Right ventricle myocardium superior (tissue), 1 donor: ENCODE measurements around the gene WAS. TPM values are rescaled to one million over a fixed set of nuclear protein-coding genes. Genes with fewer than 3 reads are reported as not detected.

ENCODE experiments used
- total RNA-seq: library from RNA; stranded (reverse); fragmentation: NEBNext Ultra II Directional; extraction: Animal tissue kit (Norgen Biotek cat#: 25700); gene quantifications from one replicate; pipeline ENCODE4 v1.2.1, GENCODE V29; 2021
- donor health status: DM: no; HTN: yes; CAD: no; lungs with severe emphysema.

Gene WAS
- total RNA-seq, 1 donor from 2014 or later, result 4.0 TPM

Other genes starting within 250 kb of the WAS start
- gene SLC38A5, start 213.5 kb upstream of the WAS start, total RNA-seq, result 1.3 TPM
- 14.3 TPM for gene FTSJ1, start 207.6 kb upstream of the WAS start, total RNA-seq
- gene PORCN, start 174.8 kb upstream of the WAS start, total RNA-seq, result 12.0 TPM
- gene EBP, start 162.0 kb upstream of the WAS start, total RNA-seq, result 47.2 TPM
- 13.9 TPM for gene TBC1D25, start 144.1 kb upstream of the WAS start, total RNA-seq
- gene RBM3, start 109.3 kb upstream of the WAS start, total RNA-seq, result 103 TPM
- 173 TPM for gene WDR13, start 86.3 kb upstream of the WAS start, total RNA-seq
- gene SUV39H1, start 12.9 kb downstream of the WAS start, total RNA-seq, result 2.3 TPM
- gene GLOD5, start 77.9 kb downstream of the WAS start, total RNA-seq, result not detected
- 0.13 TPM for gene GATA1, start 102.8 kb downstream of the WAS start, total RNA-seq
- gene HDAC6, start 118.3 kb downstream of the WAS start, total RNA-seq, result 35.3 TPM
- not detected for gene ERAS, start 142.7 kb downstream of the WAS start, total RNA-seq
- gene PCSK1N, start 151.8 kb downstream of the WAS start, total RNA-seq, result 0.30 TPM
- 79.7 TPM for gene TIMM17B, start 214.0 kb downstream of the WAS start, total RNA-seq
- 56.2 TPM for gene PQBP1, start 214.1 kb downstream of the WAS start, total RNA-seq
- 12.9 TPM for gene SLC35A2, start 227.8 kb downstream of the WAS start, total RNA-seq
- gene PIM2, start 235.2 kb downstream of the WAS start, total RNA-seq, result 3.0 TPM